DMS53 (cell line): Measurements from ENCODE around the gene SSR4.
"Not testable (repeated sequence)": the region's sequence is repeated elsewhere in the genome, so short reads cannot be mapped to it uniquely, and the experiment has no call there.

ENCODE experiments used
- DNase-seq: peaks from one replicate; lab custom pipeline; 2025; lab: John Stamatoyannopoulos, UW

Gene SSR4

DNA sequence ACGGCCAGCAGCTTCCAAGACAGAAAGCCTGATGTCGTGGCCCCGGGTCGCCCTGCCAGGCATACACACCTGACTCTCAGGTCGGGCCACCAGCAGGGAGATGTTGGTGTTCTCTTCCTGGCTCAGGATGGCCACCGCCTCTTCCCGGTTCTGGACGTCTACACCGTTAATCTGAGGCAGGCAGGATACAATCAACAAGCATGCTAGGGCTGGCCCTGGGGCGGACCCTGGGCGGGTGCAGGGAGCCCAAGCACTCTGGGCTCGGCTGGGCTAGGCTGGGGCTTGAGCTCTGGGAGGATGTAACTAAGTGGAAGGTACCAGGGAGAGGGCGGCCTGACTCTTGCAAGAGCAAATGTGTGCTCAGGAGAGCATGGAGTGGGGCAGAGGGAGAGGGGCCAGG is 11.0 kb downstream of the SSR4 start:
- no peak for DNase-seq

DNA sequence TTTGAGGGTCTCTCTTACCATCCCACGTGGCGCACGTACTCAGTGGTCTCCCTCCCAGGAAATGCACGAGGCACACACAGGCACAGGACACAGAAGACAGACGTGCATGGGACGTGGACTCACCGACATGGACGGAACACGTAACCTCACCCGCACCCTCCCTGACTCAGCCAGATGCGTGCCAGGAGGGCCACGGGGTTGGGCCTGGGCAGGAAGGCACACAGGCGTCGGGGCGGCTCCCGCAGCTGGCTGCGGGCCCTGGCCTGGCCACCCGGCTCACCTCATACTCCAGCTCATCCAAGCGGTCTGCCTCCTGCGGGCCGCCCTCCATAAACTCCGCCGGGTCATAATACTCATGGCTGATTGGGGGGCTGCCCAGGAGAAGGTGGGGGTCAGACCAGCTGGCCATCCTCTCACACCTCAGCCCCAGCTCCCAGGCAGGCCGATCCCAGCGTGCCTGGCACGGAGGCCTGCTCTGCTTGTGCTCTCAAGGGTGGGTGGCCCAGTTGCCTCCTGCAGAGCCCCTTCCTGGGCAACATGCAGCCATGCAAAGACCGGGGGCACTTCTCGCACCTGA is 12.6 kb downstream of the SSR4 start:
- DNase-seq, result no peak

DNA sequence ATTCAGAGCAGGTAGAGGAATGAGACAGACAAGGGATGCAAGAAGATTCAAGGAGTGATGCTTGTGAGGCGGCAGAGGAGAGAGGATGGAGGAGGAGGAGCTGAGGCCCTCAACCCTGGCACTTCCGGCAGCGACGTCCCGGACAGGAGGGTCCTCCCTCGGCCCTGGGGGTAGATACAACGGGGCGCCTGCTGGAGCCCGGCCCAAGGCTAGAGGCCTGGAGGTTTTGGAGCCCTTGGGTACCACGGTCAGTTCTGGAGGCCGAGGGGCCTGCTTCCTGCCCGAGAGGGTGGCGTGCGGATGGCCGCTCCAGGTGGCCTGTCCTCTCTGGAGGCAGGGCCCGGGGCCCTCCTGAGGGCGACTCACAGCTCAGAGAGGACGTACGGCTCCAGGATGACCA is 13.5 kb downstream of the SSR4 start:
- no peak for DNase-seq

DNA sequence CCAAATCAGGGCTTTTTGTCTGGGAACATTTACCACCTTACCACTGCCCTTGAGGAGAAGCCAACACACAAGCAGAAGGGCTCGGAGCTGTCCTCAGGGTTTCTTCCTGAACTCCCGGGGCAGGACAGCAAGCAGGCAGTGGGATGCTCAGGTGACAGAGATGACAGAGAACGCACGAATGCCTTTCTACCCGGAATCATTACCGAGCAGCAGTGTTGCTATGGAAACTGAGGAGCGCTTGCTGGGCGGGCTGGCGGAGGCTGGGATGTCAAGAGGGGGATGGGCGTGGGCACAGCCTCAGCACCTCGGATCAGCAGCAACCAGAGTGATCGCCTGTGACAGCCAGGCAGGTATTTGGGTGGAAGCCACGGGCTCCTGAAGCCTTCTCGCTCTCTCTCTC is 17.8 kb downstream of the SSR4 start:
- no peak for DNase-seq

DNA sequence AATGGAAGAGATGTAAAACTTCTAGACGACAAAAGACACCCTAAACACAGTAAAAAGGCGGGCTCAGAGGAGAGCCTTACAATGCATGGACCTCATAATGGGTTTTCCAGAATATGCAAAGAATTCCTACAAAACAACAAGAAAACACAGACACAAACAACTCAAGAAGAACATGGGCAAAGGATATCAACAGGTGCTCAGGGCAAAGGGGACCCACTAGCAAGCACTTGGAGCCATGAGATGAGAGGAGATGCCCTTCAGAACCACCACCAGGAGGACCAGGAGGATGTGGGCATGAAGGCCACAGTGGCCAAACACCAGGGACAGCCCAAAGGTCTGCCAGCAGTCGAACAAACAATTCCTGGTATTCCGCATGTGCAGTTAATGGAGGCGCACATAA is 18.7 kb downstream of the SSR4 start:
- DNase-seq, result no peak

DNA sequence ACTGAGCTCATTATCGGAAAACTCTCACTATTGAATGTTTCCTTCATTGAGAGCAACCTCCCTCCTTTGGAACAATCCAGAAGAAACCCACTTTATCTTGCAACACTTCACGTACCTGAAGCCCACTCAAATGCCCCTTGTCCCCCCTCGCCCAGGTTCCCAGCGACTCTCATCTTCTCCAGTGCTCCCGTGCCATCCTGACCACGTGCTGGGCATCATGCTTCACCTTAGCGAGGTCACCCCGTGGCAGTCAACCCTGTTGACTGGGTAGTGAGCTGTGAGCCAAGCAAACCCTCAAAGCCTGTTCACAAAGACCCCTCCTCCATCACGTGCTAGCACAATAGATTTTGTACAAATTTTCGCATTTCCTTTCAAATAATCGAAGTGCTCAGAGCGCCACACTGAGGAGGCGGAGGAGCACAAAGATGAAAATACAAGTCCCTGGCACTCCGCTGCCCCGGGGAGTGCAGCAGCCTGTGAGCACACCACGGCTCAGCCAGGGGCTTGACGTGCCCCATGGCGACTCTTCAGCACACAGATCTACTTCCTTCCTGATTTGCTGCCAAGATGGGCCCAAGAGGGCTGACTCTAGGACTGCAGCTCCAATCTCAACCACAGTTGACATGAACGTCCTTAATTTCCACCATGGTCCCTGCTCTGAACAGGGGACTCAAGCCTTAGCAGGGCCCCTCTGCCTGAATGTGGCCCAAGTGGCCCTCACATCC is 20.3 kb downstream of the SSR4 start:
- DNase-seq, result no peak

DNA sequence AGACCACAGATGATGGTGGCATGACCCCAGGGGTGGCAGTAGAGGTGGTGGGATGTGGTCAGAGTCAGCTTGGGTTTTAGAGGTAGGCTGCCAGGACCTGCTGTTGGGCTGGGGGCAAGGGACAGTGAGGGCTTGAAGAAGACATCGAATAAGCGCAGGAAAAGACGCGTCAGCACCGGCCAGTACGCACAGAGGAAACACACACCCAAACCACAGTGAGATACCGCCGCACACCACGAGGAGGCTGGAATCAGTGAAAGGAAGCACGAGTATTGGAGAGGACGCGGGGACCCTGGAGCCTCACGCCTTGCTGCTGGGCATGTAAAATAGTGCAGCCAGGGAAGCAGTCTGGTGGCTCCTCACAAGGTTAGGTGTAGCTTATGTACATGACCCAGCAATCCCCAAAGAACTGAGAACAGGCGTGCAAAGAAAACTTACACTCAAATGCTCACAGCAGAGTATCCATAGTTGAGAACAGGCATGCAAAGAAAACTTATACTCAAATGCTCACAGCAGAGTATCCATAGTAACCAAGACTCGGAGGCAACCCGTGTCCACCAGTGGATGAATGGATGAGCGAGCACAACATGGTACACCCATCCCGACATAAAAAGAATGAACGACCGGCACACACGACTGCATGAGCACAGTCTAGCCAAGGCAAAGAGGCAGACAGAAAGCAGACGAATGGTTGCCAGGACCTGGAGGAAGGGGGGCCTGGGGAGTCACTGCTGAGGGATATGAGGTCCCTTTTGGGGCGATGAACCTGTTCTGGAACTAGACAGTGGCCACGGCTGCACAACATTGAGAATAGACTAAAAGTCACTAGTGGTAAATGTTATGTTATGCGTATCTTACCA is 22.6 kb downstream of the SSR4 start:
- DNase-seq, result peak; percentile 47

DNA sequence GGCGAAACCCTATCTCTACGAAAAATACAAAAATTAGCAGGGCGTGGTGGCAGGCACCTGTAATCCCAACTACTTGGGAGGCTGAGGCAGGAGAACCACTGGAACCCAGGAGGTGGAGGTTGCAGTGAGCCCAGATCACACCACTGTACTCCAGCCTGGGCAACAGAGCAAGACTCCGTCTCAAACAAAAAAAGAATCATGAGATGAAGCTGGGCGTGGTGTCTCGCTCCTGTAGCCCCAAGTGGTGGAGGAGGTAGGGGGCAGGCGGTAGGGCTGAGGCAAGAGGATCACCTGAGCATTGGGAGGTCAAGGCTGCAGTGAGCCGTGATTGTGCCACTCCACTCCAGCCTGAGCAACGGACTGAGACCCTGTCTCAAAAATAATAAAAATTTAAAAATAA is 23.6 kb downstream of the SSR4 start:
- not testable (repeated sequence) for DNase-seq

DNA sequence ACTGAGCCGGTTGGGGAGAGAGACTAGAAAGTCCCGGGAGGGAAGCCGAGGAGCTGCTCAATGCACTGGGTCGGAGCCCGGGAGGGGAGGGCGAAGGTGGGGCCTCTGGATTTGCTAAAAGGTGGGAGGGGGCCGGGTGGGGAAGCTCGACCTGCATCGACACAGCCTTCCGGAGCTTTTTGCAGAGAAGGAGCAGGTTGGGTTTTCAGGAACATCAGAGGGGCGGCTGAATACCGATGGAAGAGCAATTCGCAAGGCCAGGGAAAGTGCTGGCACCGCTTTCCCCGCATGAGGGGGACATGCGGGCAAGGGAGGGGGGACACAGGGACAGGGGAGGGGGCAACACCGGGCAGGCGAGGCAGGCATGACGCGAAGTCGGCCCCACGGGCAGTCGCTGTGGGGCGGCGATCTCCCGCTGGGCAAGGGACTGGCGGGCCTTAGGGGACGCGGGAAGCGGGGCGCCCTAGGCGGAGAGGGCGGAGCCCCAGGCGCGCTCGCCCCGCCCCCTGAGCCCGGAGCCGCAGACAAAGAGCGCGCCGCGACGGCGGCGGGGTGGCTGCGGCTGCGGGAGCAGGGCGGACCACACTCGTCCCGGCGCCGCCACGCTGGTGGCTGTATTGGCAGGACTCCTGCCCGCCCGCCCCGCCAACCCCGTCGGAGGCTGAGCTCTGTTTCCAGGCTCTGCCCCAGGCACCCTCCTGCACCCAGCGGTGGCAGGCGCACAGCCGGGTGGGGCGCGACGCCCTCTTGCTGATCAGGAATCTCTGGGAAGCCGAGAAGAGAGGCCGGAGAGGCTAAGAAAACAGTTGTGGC is 24.3 kb downstream of the SSR4 start:
- DNase-seq, result peak; percentile 66

DNA sequence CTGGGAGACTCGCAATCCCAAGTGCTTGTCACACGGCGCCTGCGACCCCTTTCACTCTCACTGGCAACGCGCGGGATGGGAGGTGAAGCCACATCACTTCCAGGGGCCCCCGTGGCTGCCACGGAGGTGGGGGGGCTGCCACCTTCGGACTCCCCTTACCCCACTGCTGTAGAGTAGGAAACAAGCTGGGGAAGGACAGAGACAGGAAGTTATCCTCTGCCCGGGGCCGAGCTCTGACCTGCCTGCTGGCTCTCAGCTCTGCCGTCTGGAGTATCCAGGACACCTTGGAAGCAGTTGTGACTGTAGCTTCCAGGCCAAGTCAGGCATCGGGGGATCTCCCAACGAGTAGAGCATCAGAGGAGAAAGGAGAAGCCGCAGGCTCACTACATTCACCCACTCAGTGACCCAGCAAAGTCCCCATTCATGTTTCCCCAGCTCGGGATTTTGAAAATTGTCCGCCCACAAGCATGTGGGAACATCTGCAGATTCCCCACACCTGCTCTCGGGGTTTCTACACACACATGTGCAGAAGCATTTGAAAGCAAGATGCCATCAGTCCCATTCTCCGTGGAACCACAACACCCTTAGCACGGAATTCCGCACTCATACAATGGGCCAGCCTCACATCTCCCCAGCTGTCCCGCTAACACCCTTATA is 25.0 kb downstream of the SSR4 start:
- peak; percentile 46 for DNase-seq

DNA sequence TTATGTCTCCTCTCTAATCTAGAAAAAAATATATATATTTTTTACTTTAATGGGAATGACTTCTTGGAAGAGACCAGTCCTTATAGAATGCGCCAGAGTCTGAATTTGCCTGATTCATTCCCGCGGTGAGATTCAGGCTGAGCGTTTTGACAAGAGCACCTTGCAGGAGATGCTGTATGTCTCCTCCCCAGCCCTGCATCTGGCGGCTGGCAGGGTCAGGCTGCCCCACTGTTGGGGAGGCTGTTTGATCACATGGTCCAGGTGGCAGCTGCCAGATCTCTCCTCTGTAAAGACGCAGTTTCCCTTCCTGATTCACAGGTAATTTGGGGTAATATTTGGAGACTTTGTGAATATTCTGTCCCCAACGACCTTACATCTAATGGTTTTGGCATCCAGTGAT is 26.1 kb downstream of the SSR4 start:
- DNase-seq, result no peak

DNA sequence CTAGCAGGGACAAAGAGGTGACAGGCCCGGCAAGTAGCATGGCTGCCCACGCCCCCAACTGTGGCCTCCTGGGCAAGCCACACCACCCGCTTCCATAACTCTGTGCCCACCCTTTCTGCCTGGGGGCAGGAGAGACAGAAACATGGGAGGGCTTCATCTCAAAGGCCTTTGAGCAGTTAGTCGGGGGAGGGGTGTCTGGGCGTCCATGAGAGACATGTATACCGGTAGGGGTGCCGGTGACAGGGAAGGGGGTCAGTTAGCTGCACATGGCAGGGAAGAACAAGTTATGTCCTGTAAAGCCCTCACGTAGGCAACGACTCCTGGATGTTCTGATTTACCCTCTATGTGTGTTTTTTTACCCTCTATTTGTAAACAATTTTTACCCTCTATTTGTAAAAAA is 26.6 kb downstream of the SSR4 start:
- no peak for DNase-seq

DNA sequence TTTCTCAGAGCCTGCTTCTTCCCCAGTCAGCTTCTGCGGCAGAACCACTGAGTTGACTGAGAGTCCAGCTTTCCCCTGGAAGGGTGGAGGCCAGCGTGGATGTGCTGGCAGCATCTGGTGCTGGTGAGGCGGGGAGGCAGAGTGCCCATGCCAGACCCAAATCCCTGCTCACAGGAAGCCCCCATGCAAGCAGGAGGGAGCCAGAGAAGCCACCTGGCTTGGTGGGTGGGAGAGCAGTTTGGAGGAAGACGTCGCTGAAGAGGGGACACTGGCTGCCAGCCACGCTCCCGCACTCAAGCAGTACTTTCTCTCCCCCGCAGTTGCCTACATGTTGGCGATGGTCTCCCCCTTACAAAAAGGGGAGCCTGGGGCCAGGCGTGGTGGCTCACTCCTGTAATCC is 29.9 kb downstream of the SSR4 start:
- no peak for DNase-seq

DNA sequence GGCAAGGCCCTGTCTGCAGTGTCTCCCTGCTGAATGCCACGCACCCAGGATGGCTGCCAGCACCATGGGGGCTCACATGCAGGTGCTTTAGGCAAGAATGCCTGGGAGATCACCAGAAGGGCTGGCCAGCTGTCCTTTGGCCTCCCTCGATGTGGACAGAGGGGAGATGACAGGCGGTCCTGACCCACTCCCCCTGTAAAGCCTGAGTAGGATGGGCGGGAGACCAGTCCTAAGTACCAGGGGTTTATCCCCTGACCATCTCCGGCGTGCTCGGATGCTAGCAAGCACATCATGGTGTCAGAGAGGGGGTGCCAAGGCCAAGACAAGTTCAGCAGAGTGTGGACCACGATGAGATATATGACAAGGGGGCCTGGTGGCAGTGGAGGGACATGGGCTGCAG is 30.6 kb downstream of the SSR4 start:
- DNase-seq, result no peak

DNA sequence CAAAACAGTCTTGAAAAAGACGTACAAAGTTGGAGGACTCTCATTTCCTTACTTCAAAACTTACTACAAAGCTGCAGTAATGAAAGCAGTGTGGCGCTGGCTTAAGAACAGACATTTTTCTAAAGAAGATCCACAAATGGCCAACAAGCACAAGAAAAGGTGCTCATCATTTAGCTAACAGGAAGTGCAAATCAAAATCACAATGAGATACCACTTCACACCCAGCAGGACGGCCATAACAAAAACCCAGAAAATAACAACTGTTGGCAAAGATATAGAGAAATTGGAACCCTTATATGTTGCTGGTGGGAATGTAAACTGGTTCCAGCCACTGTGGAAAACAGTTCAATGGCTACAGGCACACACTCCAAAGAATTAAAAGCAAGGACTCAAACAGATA is 32.5 kb downstream of the SSR4 start:
- no peak for DNase-seq

DNA sequence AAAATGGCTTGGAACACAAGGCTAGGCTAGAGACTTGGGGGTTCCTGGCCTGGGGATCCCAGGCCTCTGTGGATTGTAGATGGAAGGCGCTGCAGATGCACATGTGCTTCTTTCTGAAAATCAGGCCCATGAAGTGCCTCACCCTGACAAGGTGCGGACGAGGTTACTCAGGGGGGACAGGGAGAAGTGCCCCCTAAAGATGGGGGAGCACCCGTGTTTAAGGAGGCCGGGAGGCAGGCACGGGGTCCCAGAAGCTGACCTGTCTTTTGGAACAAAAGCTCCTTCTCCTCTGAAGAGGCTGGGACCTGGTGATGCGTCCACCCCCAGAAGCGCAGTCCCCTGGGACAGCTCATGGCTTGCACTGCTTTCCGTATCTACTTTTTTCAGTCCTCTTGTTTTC is 33.4 kb downstream of the SSR4 start:
- no peak for DNase-seq

DNA sequence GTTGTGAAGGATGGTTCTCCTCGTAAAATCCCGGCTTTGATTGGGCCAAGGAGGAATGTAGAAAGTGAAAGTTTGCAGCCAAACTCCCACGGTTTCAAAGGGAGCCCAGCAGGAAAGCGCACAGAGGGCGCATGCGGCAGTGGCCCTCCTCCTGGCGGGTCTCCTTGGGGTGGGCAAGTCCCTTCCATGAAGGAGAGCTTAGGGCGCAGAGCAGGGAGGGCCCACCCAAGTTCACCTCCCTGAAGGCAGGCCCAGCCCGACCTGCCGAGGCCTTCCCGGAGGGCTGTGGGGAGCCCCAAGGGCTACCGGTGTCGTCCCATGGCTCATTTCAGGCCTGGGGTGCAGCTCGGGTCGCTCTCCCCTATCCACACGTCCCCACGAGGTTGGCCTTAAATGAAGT is 33.8 kb downstream of the SSR4 start:
- DNase-seq, result no peak

DNA sequence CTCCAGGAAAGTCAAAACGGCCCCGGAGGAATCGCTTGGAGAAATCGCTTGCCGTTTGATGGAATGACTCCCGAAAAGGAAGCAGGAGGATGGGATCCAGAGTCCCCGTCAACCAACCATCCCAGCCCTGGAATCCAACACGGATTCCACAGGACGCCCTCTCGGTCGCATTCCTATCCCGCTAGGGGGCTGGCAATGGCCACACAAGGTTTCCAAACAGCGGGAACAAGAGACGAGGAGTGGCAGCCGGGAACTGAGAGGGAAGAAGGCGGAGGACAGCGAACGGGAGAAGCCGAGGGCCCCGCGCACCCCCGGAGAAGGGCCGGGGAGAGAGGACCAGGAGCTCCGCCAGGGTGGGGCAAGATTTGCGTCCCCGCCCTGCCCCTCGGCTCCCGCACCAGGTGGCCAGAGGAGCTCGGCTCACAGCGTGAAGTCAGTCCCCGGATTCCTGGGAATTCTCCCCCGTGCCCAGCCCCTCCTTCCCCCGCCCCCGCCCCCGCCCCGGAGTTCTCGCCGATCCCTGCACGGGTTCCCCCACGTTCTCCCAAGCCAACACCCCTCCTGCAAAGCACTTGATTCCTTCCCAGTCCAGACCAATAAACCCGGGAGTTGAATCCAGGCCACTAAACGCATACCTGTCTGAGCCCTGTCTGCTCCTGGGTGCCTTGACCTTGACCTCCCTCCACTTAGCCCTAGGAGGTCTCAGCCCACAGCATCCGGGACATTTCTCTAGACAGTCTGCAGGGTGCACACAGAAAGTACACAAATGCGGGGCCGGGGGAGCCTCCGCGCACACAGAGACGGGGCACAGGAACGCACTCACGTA is 34.5 kb downstream of the SSR4 start:
- DNase-seq, result no peak

DNA sequence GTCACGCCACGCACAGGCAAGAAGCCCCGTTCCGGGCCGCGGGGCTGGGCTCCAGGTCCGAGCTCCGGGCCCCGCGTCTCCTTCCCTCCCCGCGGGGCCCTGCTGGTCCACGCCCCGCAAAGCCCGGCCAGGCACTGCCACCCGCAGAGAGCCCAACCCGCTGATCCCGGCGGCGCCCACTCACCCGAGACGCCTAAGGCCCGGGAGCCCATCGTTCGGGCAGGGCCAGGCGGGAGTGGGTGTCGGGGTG is 35.0 kb downstream of the SSR4 start:
- DNase-seq, result no peak

DNA sequence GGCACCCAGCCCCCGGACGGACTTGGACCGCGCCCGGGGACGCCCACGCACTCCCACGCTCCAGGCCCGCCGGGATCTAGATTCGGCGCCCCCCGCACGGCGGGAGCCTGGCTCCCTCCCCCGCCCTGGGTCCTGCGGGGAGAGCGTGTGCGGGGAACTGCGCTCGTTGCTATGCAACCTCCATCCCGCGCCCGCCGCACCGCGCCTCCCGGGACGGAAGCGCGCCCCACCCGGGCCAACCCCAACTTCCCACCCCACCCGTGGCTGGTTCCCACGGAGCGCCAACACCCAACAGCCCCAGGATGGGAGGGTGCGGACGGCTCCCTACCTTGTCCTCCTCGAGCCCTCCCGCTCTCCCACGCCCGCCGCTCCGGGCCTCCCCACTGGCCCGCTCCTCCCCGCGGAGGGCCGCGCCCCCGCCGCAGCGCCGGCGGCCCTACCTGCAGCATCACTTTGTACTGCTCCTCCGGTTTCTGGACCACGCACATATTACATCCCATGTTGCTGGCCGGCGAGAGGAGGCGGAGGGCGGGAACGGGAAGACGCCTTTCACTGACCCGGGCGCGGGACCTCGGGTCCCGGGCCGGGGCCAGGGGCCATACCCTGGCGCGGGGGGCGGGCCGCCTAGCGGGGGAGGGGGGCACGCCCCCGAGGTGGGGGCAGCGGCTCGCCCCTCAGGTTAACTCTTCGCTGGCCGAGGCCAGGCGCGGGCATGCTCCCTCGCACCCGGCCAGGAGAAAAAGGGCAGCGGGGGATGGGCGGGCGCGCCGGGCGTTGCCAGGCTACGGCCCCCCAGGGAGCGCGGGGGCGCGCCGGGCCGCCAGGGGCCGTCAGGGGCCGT is 35.6 kb downstream of the SSR4 start, which contains the start of gene PDZD4:
Gene PDZD4, minus strand, starts transcription at position 746 of the 841 bp plus-strand sequence. Its CDS starts 246 bp downstream, at position 500.
- peak; percentile 58 for DNase-seq
